Type B pancreatic cell (in vitro differentiated cells): ENCODE data around the gene ANXA9. TPM values are rescaled to one million over a fixed set of nuclear protein-coding genes. Genes with fewer than 3 reads are reported as not detected.

ENCODE experiments used
- DNase-seq: peaks from one replicate; pipeline ENCODE4 v3.0.0; 2021; ENCODE audit warnings: mixed read lengths; ENCODE audit not compliant: unreplicated experiment; ENCODE audit errors: extremely low spot score
- H3K27ac Mint-ChIP-seq: 2 replicates; pipeline ENCODE4 v1.8.0; 2021; ENCODE audit warnings: mild to moderate bottlenecking, mixed read lengths
- H3K27me3 Mint-ChIP-seq: 2 replicates; pipeline ENCODE4 v1.8.0; 2021; ENCODE audit warnings: mixed read lengths
- H3K36me3 Mint-ChIP-seq: 2 replicates; pipeline ENCODE4 v1.8.0; 2021; ENCODE audit warnings: mixed read lengths
- H3K4me1 Mint-ChIP-seq: one replicate; pipeline ENCODE4 v1.8.0; 2021; ENCODE audit warnings: mixed read lengths; ENCODE audit not compliant: unreplicated experiment
- H3K4me3 Mint-ChIP-seq: 2 replicates; pipeline ENCODE4 v1.8.0; 2021; ENCODE audit warnings: mild to moderate bottlenecking, mixed read lengths
- H3K9me3 Mint-ChIP-seq: 2 replicates; pipeline ENCODE4 v1.8.0; 2021; ENCODE audit warnings: mixed read lengths
- total RNA-seq: library from RNA; stranded (reverse); gene quantifications from 2 replicates; pipeline ENCODE4 v1.2.1, GENCODE V29; 2021; ENCODE audit warnings: low replicate concordance
- TF ChIP-seq, protein P1 (sequence below): fragments of 200-600 bp; sonication (generic); conservative IDR thresholded peaks from 2 replicates; pipeline ENCODE4 v1.5.0; 2021; ENCODE audit warnings: antibody characterized with exemption, mild to moderate bottlenecking

The ANXA9 gene
- total RNA-seq, 1 donor from 2014 or later, result 5.8 TPM

DNA sequence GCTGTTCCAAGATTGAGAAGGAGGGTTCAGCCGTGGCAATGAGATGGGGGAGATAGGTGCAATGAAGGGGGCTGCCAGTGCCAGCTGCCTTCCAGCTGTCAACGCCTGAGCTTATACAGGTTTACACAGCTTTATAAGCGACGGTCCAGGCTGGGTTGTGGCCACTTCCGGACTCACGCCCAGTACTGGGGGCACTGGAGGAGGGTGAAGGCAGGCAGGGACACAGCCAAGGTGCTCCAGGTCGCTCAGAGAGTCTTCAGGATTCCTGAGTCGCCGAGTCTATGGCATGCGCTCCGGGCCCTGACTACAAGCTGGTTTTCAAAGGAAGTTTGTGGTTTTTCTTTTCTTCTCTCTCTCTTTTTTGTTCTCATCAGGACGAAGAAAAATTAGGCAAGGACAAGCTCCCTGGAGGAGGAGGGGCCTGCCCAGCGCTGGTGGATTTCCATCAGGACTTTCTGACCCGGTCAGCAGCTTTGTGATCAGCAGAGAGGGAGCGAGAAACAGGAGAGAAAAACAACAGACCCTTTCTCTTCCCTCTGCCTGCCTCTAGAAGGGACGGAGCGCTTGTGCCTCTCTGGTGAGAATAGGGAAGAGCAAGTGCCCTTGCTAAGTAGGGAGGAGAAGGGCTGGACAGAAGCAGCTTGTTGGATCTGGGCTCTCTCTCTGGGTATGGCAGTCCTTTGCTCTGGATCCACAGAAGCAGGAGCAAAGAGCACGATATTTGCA, 24.4 kb downstream of the ANXA9 start, which contains the start of gene MINDY1:
Gene MINDY1 (minus strand): TSS at position 576 of the 726 bp plus-strand sequence. CDS start 4,285 bp downstream, outside the sequence.
- H3K36me3 Mint-ChIP-seq, result peaks cover 9% of the 10 kb centered on the region
- H3K27ac Mint-ChIP-seq, result peak within 1 kb of the TSS; percentile 97
- DNase-seq, result peak; percentile 77
- H3K9me3 Mint-ChIP-seq, result no peaks in the 10 kb centered on the region
- H3K27me3 Mint-ChIP-seq, result no peaks in the 10 kb centered on the region
- TF ChIP-seq, protein P1, sequence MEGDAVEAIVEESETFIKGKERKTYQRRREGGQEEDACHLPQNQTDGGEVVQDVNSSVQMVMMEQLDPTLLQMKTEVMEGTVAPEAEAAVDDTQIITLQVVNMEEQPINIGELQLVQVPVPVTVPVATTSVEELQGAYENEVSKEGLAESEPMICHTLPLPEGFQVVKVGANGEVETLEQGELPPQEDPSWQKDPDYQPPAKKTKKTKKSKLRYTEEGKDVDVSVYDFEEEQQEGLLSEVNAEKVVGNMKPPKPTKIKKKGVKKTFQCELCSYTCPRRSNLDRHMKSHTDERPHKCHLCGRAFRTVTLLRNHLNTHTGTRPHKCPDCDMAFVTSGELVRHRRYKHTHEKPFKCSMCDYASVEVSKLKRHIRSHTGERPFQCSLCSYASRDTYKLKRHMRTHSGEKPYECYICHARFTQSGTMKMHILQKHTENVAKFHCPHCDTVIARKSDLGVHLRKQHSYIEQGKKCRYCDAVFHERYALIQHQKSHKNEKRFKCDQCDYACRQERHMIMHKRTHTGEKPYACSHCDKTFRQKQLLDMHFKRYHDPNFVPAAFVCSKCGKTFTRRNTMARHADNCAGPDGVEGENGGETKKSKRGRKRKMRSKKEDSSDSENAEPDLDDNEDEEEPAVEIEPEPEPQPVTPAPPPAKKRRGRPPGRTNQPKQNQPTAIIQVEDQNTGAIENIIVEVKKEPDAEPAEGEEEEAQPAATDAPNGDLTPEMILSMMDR, result peak; percentile 67
- H3K4me3 Mint-ChIP-seq, result peak within 1 kb of the TSS; percentile 92
- peaks cover 52% of the 10 kb centered on the region for H3K4me1 Mint-ChIP-seq

DNA sequence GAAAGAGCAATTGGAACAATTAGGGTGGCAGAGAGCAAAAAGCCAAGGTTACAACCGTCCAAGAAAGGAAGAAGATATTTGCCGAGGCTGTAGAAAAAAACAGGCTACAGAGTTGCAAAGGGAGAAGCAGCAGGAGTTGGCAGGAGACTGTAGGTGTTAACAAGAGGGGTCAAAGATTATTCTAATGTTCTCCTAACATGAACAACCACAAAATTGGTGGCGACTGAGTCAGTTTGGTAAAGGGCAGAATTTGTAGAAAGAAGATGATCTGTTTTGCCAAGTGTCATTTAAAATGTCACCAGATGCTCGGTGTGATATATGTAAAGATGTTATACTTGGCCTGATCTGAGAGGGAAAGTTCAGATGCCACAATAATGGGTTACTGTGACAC, 25.8 kb downstream of the ANXA9 start:
- Mint-ChIP-seq H3K4me3 (peak overlapping the region; percentile 92), H3K36me3 (peaks cover 4% of the 10 kb centered on the region), H3K27ac (peak overlapping the region; percentile 97), H3K27me3 (no peaks in the 10 kb centered on the region), H3K4me1 (peaks cover 50% of the 10 kb centered on the region), H3K9me3 (no peaks in the 10 kb centered on the region)
- TF ChIP-seq, protein P1, result no peak
- DNase-seq, result no peak

DNA sequence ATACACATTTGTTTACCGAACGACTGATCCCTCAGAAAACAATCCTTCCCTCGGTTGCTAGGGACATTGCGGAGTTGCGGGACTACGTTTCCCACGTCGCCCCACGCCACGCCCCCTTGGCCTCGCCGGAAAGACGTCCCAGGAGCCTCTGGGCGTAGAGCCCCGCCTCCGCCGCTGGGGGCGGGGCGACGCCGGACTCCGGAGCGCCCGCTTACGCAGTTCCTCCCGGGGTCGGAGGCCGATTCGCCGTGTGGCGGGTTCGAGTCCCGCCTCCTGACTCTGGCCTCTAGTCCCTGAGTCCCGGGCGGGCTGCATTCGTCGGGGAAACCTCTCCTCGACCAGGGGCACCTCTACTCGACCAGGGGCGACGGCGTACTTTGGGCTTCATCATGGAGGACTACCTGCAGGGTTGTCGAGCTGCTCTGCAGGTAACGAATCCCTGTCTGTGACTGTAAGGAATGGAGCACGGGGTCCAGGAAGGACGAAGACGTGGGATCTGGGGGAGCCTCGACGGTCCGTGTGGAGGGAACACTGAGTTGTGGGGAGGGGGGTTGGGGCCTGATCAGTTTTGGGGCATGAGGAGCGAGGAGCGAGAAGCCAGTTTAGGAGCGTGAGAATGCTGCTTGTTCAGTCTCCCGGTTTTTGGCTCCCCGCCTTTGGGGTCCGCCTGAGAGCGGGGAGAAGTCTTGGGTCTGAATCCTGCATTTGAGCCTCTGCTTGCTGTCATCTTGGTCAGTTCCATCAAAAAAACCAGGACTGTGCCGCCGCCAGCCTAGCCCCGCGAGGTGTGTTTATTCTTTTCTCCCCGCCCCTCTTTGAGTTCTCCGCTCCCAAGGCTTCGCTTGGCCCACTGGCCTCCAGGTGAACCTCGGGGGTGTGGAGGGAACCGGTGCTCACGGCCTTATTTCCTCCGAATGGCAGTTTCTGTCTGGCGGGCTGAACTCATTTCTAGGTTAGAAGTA, 26.4 kb downstream of the ANXA9 start, which contains the start of gene PRUNE1:
Gene PRUNE1 (plus strand): TSS at position 206 of the 962 bp plus-strand sequence. CDS start 184 bp downstream, at position 390.
- Mint-ChIP-seq H3K4me3 (peak within 1 kb of the TSS; percentile 92), H3K9me3 (no peaks in the 10 kb centered on the region), H3K27ac (peak within 1 kb of the TSS; percentile 97), H3K4me1 (peaks cover 53% of the 10 kb centered on the region), H3K36me3 (peaks cover 3% of the 10 kb centered on the region), H3K27me3 (no peaks in the 10 kb centered on the region)
- TF ChIP-seq, protein P1, result peak; percentile 18
- DNase-seq, result peak; percentile 96

DNA sequence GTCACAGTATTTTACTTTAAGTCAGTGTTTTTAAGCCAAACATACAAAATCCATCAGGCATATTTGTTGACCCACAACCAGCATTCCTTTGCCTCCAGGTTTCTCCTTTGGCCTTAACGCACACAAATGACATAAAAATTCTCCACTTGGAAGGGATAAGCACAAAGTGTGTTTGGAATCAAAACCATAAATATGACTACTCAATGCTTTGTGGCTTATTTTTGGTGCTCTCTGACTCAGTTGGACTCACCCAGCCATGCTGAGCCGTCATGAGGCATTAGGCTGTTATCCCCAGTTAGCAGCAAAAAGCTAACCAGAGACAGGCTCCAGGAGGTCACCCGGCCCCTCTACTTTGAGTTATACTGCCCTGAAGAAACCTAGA, 27.1 kb downstream of the ANXA9 start:
- H3K9me3 Mint-ChIP-seq, result no peaks in the 10 kb centered on the region
- peak overlapping the region; percentile 92 for H3K4me3 Mint-ChIP-seq
- TF ChIP-seq, protein P1, result no peak
- no peak for DNase-seq
- H3K36me3 Mint-ChIP-seq, result peaks cover 3% of the 10 kb centered on the region
- H3K27me3 Mint-ChIP-seq, result no peaks in the 10 kb centered on the region
- peak overlapping the region; percentile 97 for H3K27ac Mint-ChIP-seq
- peaks cover 56% of the 10 kb centered on the region for H3K4me1 Mint-ChIP-seq

DNA sequence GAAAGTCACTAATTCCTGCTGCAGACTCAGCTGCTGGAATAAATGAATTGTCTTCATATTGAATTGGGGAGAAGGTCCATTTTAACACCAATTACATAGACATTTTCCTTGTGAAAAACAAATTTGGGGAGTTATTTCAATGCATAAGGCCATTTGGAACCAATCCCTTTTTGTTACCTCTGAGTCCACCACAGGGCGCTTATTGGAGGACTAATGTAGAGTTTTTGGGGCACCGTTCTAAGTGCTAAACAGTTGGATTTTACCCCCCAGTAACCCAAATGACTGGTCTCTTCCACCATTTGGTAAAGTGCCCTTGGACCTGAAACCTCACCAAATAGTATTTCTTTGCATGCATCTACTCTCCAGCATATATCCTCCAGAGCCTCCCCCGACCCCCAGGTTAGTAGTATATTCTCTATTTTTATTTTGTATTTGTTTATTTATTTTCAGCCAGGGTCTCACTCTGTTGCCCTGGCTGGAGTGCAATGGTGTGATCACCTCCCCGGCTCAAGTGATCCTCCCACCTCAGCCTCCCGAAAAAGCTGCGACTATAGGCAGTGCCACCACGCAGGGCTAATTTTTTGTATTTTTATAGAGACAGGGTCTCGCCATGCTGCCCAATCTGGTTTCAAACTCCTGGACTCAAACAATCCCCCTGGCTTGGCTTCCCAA, 27.7 kb downstream of the ANXA9 start:
- H3K4me1 Mint-ChIP-seq, result peaks cover 56% of the 10 kb centered on the region
- H3K27me3 Mint-ChIP-seq, result no peaks in the 10 kb centered on the region
- TF ChIP-seq, protein P1, result no peak
- H3K4me3 Mint-ChIP-seq, result peak overlapping the region; percentile 92
- H3K9me3 Mint-ChIP-seq, result no peaks in the 10 kb centered on the region
- H3K27ac Mint-ChIP-seq, result peak overlapping the region; percentile 97
- no peak for DNase-seq
- peaks cover 3% of the 10 kb centered on the region for H3K36me3 Mint-ChIP-seq
